ENCODE data around the gene HAGH.
"Not testable (repeated sequence)": the region's sequence is repeated elsewhere in the genome, so short reads cannot be mapped to it uniquely, and the experiment has no call there.

The HAGH gene

DNA sequence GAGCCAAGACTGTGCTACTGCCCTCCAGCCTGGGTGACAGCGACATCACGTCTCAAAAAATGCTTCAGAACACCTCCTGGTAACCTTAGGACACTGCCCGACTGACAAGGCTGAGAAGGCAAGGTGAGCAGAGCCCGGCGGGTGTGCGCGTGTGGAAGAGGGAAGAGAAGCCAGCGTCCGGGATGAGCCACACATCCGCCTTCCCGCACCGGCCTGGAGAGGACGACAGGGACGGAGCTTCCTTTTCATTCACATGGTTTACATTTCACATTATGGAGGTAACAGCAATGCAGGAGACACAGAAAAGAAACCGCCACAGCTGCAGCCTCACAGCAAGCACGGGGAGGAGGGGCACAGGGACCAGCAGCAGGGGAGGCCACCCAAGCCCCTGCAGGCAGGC, 16.5 kb downstream of the HAGH start:
- no peak for DNase-seq

DNA sequence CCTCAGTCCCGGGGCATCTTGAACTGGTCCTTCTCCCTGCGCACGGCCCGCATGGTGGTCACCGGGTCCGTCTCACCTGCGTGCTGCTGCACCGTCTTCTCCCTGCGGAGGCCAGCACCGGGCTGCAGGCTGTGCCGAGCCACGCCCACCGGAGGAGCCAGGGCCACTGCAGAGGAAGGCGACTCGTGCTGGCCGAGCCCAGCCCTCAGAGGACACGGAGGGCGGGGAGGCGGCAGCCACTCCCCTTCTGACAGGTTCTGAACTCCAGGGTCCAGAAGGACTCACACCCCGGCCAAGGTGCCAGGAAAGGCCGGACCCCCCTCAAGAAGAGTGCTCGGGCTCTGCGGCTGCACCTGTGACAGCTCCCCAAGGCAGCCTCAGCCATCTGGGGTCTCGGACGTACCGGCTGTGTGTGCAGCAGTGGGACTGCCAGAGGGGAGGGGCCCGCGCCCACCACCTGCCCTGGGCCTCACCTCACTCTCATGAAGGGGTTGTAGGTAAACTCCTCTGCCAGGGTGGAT, 17.3 kb downstream of the HAGH start:
- no peak for DNase-seq

DNA sequence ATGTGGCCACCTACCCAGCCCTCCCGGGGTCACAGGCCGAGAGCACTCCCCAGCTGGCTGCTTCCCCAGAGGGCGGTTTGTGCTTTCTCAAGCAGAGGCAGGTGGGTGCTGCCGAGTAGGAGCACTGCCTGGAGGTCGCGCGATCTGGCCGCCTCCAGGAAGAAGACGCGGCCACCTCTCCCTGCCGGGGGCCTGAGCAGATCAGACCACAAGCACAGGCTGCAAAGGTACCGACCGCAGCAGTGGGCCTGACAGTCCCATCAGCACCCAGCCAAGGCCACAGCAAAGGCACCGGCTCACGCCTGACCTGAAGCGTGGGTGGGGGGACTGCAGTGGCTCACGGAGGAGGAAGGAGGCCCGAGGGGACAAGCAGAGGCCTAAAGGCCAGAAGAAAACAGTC, 17.9 kb downstream of the HAGH start:
- no peak for DNase-seq

GRCh38 chr16:1807626-1808025, 19.0 kb downstream of the HAGH start:
- no peak for DNase-seq

DNA sequence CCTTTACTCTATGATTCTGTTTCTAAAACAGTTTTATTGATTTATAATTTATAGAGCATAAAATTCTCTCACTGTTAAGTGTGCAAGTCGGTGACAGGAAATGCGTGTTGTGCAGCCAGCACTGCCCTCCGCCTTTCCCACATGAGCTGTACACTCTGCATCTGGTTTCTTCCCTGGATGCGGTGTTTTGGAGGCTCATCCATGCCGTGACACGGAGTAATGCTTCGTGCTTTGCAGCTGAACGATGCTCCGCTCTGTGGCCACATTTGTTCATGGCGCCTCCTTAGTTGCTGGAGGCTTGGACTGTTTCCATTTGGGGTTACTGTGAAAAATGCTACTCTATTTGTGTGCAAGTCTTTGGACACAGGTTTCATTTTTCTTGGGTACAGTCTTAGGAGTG, 25.9 kb downstream of the HAGH start:
- no peak for DNase-seq

- DNase-seq: not testable (repeated sequence)
Observed at GRCh38 chr16:1799263-1799662, 27.4 kb downstream of the HAGH start.

- DNase-seq: no peak
Observed at GRCh38 chr16:1794908-1795666, 31.5 kb downstream of the HAGH start.

DNA sequence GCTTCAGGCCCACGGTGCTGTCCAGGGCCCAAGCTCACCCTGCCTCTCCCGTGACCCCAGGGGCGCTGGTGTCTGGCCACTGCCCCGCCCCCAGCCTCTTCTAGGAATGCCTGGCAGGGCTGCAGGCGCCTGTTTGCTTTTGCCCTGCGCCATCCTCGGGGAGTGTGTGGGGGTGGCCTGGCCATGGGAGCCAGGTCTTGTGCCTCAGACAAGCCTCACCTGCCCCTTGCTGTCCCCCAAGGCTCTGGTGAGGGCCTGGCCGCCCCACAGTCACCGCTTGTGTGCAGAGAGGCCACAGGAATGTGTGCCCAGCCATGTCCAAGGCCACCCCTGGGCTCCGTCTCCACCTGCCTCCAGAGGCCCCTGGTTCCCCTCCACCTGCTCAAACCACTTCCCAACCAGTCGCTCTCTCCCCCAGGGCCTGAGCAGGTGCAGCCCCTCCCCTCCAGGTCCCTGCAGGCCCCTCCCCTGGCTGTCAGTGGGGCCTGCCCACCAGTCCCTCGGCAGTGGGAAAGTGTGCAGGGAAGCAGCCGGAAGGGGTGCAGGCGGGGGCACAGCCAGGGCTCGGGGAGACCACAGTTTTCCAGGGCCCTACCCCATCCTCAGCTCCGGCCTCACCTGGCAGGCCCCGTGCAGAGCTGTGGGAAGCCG, 32.3 kb downstream of the HAGH start:
- DNase-seq: no peak

GRCh38 chr16:1793578-1794220, 32.9 kb downstream of the HAGH start, which contains the start of gene IGFALS:
TSS of gene IGFALS (minus strand) at chr16:1793705. CDS start at chr16:1793652, 53 bp downstream.
- no peak for DNase-seq

DNA sequence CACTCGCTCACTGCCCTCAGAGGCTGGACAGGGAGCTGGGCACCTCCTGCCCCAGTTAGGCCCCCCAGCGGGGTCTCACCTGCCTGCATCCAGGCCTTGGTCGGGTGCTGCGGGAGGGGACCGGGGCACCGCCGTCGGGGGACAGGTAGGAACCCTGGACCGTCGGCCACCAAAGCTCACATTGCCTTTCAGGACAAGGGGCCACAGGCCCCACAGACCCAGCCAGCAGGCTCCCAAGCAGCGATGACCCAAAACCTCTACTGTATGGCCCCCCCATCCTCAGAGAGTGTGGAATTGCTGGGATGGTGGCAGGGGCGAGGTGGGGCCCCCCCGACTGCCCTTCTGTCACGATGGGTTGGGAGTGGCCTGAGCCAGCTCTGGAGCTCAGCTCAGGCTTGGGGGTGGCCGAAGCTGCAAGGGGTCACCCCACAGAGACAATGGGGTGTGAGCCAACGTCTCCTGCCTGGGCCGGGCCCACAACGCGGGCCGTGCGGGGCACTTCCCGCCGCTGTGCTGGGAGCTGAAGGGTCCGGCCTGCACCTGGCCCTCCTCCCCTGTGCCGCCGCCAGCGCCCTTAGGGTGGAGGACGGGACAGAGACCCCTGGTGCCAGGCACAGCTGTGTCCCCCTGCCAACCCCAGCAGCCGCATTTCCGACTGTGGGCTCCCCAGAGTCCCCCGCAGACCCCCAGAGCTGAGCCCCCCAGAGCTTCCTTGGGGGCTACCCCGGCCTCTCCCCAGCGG, 33.6 kb downstream of the HAGH start:
- DNase-seq: no peak

DNA sequence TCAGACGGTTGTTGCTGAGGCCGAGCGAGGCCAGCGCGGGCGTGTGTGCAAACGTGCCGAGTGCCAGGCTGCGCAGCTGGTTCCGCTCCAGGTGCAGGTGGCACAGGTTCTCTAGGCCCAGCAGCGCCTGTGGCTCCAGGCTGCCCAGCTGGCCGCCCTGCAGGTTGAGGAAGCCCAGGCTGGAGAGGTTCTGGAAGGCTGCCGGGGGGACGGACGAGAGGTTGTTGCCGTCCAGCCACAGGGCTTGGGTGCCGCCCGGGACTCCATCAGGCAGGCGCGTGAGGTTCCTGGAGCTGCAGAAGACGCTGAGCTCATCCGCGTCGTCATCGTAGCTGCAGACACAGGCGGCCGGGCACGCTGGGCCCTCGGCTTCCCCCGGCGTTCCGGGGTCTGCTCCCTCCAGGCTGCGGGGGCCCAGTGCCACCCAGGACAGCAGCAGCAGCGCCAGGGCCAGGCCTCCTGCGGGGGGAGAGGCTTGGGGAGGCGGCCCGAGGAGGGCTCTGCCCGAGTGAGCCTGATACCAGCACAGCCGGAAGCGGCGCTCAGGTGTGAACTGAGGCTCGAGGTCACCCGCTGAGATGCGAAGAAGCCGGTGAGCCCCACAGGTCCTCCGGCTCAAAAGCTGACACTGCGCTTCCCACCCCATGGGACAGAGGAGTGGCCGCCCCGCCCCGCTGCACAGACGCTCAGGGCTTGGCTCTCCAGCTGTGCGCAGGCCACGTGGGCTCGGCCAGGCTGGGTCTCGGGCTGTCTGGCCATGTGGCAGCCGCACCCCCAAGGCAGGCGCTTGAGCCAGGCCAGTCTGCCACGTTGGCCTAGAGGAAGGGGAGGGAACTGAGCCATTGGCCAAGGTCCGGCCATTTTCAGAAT, 34.4 kb downstream of the HAGH start:
- DNase-seq: no peak

GRCh38 chr16:1791256-1791942, 35.2 kb downstream of the HAGH start:
- DNase-seq: no peak

- no peak for DNase-seq
Observed at GRCh38 chr16:1790611-1791255, 35.9 kb downstream of the HAGH start.

DNA sequence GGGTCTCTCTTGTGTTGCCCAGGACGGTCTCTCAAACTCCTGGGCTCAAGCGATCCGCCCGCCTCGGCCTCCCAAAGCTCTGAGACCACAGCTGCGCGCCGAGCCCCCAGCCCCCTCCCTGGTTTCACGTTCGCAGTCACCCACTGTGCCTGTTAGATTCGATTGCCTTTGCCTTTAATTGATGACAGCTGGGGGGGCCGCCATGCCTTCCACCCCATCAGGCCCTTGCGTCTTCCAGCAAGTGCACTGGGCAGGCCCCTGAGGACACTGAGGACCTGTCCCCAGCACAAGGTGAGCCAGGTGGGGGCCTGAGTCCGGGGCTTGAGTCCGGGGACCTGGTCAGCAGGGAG, 36.4 kb downstream of the HAGH start:
- DNase-seq: no peak

DNA sequence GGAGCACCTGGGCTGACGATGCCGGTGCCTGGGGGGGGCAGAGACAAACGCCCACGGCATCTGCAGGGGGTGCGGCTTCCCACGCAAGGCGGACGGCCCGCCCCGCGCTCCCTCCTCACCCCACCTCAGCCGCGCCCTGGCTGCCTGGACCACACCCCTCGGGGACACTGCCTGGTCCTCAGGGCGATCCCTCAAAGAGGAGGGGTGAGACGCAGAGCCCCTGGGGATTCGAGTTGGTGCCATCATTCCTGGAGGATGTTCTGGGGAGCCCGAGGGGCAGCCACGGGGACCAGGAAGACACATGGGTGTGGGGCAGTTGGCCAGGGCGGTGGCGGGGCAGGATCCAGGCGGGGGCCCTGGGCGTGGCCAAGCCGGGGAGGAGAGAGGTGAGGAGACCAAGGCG, 37.0 kb downstream of the HAGH start:
- DNase-seq: no peak

- no peak for DNase-seq
Observed at GRCh38 chr16:1788708-1789100, 37.9 kb downstream of the HAGH start.

GRCh38 chr16:1788095-1788707, 38.4 kb downstream of the HAGH start:
- no peak for DNase-seq

- DNase-seq: no peak
Observed at GRCh38 chr16:1787322-1788094, 39.1 kb downstream of the HAGH start.

DNA sequence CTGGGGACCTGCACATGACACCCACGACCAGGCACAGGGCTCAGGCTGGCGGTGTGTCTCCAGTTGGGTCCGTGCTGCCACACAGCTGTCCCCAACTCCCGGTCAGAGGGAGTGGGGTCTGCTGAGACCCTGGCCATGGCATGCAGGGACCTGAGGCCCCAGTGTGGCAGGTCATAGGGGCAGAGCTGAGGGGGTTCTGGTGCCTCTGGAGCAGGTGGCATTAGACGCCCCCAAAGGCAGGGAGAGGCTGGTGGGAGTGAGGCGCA, 39.6 kb downstream of the HAGH start:
- no peak for DNase-seq
